KMS-11 (cell line): ENCODE measurements around the gene CHCHD4.

Experiments
- H2AFZ ChIP-seq: fragments of 200-600 bp; sonication (generic); 2 replicates; pipeline ENCODE4 v1.6.1; 2016; ENCODE audit warnings: antibody characterized with exemption, mixed run types, low read depth
- H3K27ac ChIP-seq: fragments of 200-600 bp; sonication (generic); 2 replicates; pipeline ENCODE4 v1.6.1; 2016; ENCODE audit warnings: mild to moderate bottlenecking, mixed run types
- H3K27me3 ChIP-seq: fragments of 200-600 bp; sonication (generic); 2 replicates; pipeline ENCODE4 v1.6.1; 2017; ENCODE audit warnings: mild to moderate bottlenecking, low read depth, mixed run types, moderate library complexity; ENCODE audit not compliant: insufficient read depth
- H3K36me3 ChIP-seq: fragments of 200-600 bp; sonication (generic); 2 replicates; pipeline ENCODE4 v1.6.1; 2017; ENCODE audit warnings: mild to moderate bottlenecking, mixed run types; ENCODE audit not compliant: insufficient read depth
- H3K4me1 ChIP-seq: fragments of 200-600 bp; sonication (generic); 2 replicates; pipeline ENCODE4 v1.6.1; 2016; ENCODE audit warnings: mild to moderate bottlenecking, low read depth, mixed run types; ENCODE audit not compliant: poor library complexity, severe bottlenecking
- H3K4me2 ChIP-seq: fragments of 200-600 bp; sonication (generic); 2 replicates; pipeline ENCODE4 v1.7.0; 2016; ENCODE audit warnings: mild to moderate bottlenecking, mixed run types
- H3K4me3 ChIP-seq: fragments of 200-600 bp; sonication (generic); IDR thresholded peaks from 2 replicates; pipeline ENCODE4 v1.6.1; 2017; ENCODE audit warnings: low read depth, low read length, mixed read lengths; ENCODE audit not compliant: insufficient read depth
- H3K79me2 ChIP-seq: fragments of 200-600 bp; sonication (generic); 2 replicates; pipeline ENCODE4 v1.6.1; 2016; ENCODE audit warnings: low read depth, mixed run types; ENCODE audit not compliant: insufficient read depth
- H3K9ac ChIP-seq: fragments of 200-600 bp; sonication (generic); 2 replicates; pipeline ENCODE4 v1.6.1; 2016; ENCODE audit warnings: mild to moderate bottlenecking, mixed run types
- H4K20me1 ChIP-seq: fragments of 200-600 bp; sonication (generic); 2 replicates; pipeline ENCODE4 v1.6.1; 2016; ENCODE audit warnings: mild to moderate bottlenecking, mixed run types; ENCODE audit not compliant: insufficient read depth
- TF ChIP-seq, protein P1 (sequence below): fragments of 200-600 bp; sonication (generic); conservative IDR thresholded peaks from 2 replicates; pipeline ENCODE4 v1.6.1; 2017; ENCODE audit warnings: low read depth, mild to moderate bottlenecking, antibody characterized with exemption, low read length, moderate library complexity, mixed read lengths

Gene CHCHD4

DNA sequence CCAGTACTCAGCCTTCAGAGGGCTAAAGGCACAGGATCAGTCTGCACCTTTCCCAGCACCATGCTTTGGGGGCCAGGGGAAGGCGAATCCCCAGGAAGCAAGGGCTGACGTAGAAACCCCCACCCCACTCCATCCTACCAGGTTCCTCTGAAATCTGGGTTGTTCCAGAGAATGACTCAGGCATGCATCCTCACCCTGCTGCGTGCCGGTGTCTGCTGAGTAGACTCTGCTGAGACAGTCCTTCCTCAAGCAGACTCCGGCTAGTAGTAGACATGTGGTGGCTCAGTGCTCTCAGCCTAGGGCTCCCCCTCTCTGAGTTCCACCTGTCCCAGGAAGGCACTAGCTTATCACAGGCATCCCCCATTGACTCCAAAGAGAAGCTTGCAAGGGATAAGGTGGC, 9.2 kb upstream of the CHCHD4 start:
- no peaks in the 10 kb centered on the region for H3K36me3 ChIP-seq
- H2AFZ ChIP-seq = no peak overlapping the region
- no peak overlapping the region for H3K4me2 ChIP-seq
- H3K27me3 ChIP-seq = no peaks in the 10 kb centered on the region
- no peak overlapping the region for H3K27ac ChIP-seq
- H3K4me3 ChIP-seq = no peak overlapping the region
- no peaks in the 10 kb centered on the region for H3K4me1 ChIP-seq
- H3K79me2 ChIP-seq = peaks cover under 1% of the 10 kb centered on the region; the same call in 1 of the 2 replicates
- no peaks in the 10 kb centered on the region for H4K20me1 ChIP-seq
- TF ChIP-seq, protein P1, sequence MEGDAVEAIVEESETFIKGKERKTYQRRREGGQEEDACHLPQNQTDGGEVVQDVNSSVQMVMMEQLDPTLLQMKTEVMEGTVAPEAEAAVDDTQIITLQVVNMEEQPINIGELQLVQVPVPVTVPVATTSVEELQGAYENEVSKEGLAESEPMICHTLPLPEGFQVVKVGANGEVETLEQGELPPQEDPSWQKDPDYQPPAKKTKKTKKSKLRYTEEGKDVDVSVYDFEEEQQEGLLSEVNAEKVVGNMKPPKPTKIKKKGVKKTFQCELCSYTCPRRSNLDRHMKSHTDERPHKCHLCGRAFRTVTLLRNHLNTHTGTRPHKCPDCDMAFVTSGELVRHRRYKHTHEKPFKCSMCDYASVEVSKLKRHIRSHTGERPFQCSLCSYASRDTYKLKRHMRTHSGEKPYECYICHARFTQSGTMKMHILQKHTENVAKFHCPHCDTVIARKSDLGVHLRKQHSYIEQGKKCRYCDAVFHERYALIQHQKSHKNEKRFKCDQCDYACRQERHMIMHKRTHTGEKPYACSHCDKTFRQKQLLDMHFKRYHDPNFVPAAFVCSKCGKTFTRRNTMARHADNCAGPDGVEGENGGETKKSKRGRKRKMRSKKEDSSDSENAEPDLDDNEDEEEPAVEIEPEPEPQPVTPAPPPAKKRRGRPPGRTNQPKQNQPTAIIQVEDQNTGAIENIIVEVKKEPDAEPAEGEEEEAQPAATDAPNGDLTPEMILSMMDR = no peak
- H3K9ac ChIP-seq = no peak overlapping the region

DNA sequence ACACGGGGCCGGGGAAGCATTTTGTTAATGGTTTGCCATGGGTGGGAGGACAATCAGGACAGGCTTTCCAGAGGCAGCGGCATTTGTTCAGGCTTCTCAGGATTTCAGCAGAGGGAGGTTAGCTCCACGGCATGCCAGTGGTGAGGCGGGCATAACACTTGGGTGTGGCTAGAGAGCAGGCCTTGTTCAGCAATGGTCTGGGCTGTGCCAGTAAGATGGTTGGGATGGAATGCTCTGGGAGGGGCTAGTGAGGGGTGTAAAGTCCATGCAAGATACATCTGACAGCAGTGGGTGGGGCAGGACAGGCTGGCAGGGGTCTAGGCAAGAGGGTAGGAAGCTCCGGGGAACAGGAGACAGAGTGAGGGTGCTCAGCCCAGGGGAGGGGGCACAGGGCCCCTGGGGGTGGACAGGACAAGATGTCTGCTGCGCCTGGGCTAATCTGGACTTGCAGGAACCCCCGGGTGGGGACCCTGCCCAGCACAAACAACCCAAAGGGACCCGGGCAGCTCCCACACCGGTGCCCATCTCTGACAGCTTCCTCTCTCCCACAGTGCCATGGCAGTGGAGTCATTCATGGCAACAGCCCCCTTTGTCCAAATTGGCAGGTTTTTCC, 8.6 kb upstream of the CHCHD4 start:
- Histone ChIP-seq H3K9ac (no peak overlapping the region), H2AFZ (no peak overlapping the region), H3K4me3 (no peak overlapping the region), H3K27ac (no peak overlapping the region), H3K36me3 (no peaks in the 10 kb centered on the region), H3K4me2 (no peak overlapping the region), H4K20me1 (no peaks in the 10 kb centered on the region), H3K4me1 (no peaks in the 10 kb centered on the region), H3K79me2 (peaks cover 6% of the 10 kb centered on the region; the same call in 1 of the 2 replicates), H3K27me3 (no peaks in the 10 kb centered on the region)
- TF ChIP-seq, protein P1 = no peak

DNA sequence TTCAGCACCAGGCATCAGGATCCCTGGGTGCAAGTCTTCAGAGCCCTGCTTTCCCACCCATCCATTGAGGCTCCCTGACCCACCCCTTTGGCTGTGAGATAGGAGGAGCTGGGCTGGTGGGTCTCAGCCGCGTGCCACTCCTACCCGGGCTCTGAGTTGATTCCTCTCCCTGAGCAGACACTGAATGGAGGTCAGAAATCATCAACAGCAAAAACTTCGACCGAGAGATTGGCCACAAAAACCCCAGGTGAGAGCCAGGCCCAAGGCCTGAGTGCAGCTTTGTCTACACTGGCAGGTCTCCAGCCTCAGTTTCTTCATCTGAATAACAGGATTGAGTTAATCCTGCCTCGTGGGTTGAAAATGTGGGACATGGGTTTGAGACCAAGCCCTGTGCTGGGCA, 8.0 kb upstream of the CHCHD4 start:
- no peak overlapping the region for H2AFZ ChIP-seq
- H3K9ac ChIP-seq = no peak overlapping the region
- H3K27ac ChIP-seq = no peak overlapping the region
- H4K20me1 ChIP-seq = no peaks in the 10 kb centered on the region
- peaks cover 9% of the 10 kb centered on the region; the same call in 1 of the 2 replicates for H3K79me2 ChIP-seq
- no peaks in the 10 kb centered on the region for H3K36me3 ChIP-seq
- TF ChIP-seq, protein P1 = no peak
- H3K4me3 ChIP-seq = no peak overlapping the region
- H3K4me1 ChIP-seq = no peaks in the 10 kb centered on the region
- no peaks in the 10 kb centered on the region for H3K27me3 ChIP-seq
- no peak overlapping the region for H3K4me2 ChIP-seq

DNA sequence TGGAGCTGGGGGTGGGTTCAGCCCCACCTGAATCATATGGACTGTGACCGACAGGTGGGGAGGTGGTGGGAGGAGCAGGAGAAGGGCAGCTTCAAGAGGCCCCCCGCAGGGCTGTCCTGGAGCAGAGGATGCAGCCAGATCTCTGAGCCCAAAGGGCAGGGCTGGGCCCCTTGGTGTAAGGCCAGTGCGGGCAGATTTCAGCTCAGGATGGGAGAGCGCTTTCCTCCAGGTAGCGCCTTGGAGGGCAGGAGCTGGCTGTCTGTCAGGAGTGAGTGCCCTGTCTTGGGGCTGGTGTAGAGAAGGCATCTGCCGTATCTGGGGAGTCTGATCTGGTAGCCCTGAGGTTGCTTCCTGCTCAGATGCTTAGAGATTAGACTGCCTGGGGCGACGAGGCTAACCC, 7.5 kb upstream of the CHCHD4 start:
- Histone ChIP-seq H3K79me2 (peaks cover 13% of the 10 kb centered on the region; the same call in 1 of the 2 replicates), H3K27ac (no peak overlapping the region), H4K20me1 (no peaks in the 10 kb centered on the region), H3K4me1 (no peaks in the 10 kb centered on the region), H3K9ac (no peak overlapping the region), H3K4me3 (no peak overlapping the region), H2AFZ (no peak overlapping the region), H3K4me2 (no peak overlapping the region), H3K27me3 (no peaks in the 10 kb centered on the region), H3K36me3 (no peaks in the 10 kb centered on the region)
- TF ChIP-seq, protein P1 = no peak
